ENCODE results near the gene VAX1. TPM values are rescaled to one million over a fixed set of nuclear protein-coding genes. Genes with fewer than 3 reads are reported as not detected.

The VAX1 gene
- total and polyA plus RNA-seq, 8 donors = not detected

GRCh38 chr10:117139581-117140524 is 1.8 kb upstream of the VAX1 start:
- ATAC-seq (no peak), DNase-seq (peak in 1 of 6 donors; percentile 72), FAIRE-seq (no peak)
- no peaks in the 10 kb centered on the region for H3K9me3 ChIP-seq
- peaks cover 0 to 50% (median 14%) of the 10 kb centered on the region in 4 donors for H3K27me3 ChIP-seq
- no peak overlapping the region for H3K4me3 ChIP-seq
- TF ChIP-seq CTCF (IDR thresholded peaks at IDR 0.05) = no peak
- peaks cover 0 to 5% (median 0%) of the 10 kb centered on the region in 3 donors for H3K4me1 ChIP-seq
- 8% methylated on average over 64 to 67 of the region's 72 CpGs for WGBS, 2 donors
- intact Hi-C loops (cut with DNase I) = no loop called here
- H3K27ac ChIP-seq = no peak overlapping the region
- no peaks in the 10 kb centered on the region for H3K36me3 ChIP-seq

GRCh38 chr10:117138838-117139580 is 939 bp upstream of the VAX1 start:
- Histone ChIP-seq H3K27ac (no peak overlapping the region), H3K4me1 (peaks cover 0 to 5% (median 0%) of the 10 kb centered on the region in 3 donors), H3K9me3 (no peaks in the 10 kb centered on the region), H3K27me3 (peaks cover 0 to 51% (median 11%) of the 10 kb centered on the region in 4 donors), H3K36me3 (no peaks in the 10 kb centered on the region), H3K4me3 (no peak overlapping the region)
- 8 to 10% methylated on average over 18 to 19 of the region's 19 CpGs for WGBS, 2 donors
- DNase-seq (no peak), ATAC-seq (no peak), FAIRE-seq (no peak)
- intact Hi-C loops (cut with DNase I) = no loop called here
- TF ChIP-seq CTCF (IDR thresholded peaks at IDR 0.05) = no peak

- no peaks in the 10 kb centered on the region for H3K36me3 ChIP-seq
- DNase-seq = peak in 2 of 6 donors; percentile 68 to 73
- H3K27ac ChIP-seq = no peak overlapping the region
- 1 to 2% methylated on average over 82 to 98 of the region's 98 CpGs for WGBS, 2 donors
- H3K4me1 ChIP-seq = peaks cover 0 to 5% (median 0%) of the 10 kb centered on the region in 3 donors
- peaks cover 4 to 56% (median 17%) of the 10 kb centered on the region in 4 donors for H3K27me3 ChIP-seq
- H3K9me3 ChIP-seq = no peaks in the 10 kb centered on the region
- peak overlapping the region in 3 of 4 donors; percentile 8 to 56 (median 36) for H3K4me3 ChIP-seq
- intact Hi-C loops (cut with DNase I) = no loop called here
- no peak for FAIRE-seq
- ATAC-seq = peak; percentile 57 to 73 (median 69)
- TF ChIP-seq CTCF (IDR thresholded peaks at IDR 0.05) = no peak
These were observed 799 bp downstream of the VAX1 start for GRCh38 chr10:117137031-117137910.

- H3K4me3 ChIP-seq = peak overlapping the region in 2 of 4 donors; percentile 36 to 56
- no peak overlapping the region for H3K27ac ChIP-seq
- H3K36me3 ChIP-seq = no peaks in the 10 kb centered on the region
- TF ChIP-seq CTCF (IDR thresholded peaks at IDR 0.05) = no peak
- FAIRE-seq (no peak), DNase-seq (peak in 1 of 6 donors; percentile 65), ATAC-seq (no peak)
- H3K27me3 ChIP-seq = peaks cover 5 to 57% (median 20%) of the 10 kb centered on the region in 4 donors
- 43 to 51% methylated on average over 31 to 34 of the region's 34 CpGs for WGBS, 2 donors
- H3K4me1 ChIP-seq = peaks cover 0 to 11% (median under 1%) of the 10 kb centered on the region in 3 donors
- intact Hi-C loops (cut with DNase I) = no loop called here
- no peaks in the 10 kb centered on the region for H3K9me3 ChIP-seq
These were observed 1.6 kb downstream of the VAX1 start for GRCh38 chr10:117136391-117136975.

Measured in pancreas (tissue), 10 donors.